Measurements from ENCODE around the gene TRAF3IP3.

DNA sequence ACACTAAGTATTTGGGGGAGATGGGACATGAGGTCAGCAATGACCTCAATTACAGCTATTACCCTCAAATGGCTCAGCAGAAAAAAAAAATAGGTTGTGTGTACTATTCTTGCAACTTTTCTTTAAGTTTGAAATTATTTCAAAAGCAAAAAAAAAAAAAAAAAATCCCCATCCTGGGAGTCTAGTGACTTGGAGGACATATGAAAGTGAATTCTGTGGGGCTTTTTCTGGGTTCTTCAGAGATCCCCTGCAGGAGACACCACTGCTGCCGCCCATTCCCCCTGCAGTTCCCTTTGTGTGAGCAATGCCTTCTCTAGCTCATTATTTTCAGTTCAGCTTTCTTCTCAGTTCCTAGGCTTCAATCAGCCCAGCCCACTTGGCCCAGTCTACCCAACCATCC is 34.5 kb upstream of the TRAF3IP3 start:
- TF ChIP-seq POLR2A (IDR thresholded peaks at IDR 0.05) (no peak), EP300 (IDR thresholded peaks at IDR 0.05) (no peak), POLR2AphosphoS5 (IDR thresholded peaks at IDR 0.05) (no peak)
- TF ChIP-seq, protein P1, sequence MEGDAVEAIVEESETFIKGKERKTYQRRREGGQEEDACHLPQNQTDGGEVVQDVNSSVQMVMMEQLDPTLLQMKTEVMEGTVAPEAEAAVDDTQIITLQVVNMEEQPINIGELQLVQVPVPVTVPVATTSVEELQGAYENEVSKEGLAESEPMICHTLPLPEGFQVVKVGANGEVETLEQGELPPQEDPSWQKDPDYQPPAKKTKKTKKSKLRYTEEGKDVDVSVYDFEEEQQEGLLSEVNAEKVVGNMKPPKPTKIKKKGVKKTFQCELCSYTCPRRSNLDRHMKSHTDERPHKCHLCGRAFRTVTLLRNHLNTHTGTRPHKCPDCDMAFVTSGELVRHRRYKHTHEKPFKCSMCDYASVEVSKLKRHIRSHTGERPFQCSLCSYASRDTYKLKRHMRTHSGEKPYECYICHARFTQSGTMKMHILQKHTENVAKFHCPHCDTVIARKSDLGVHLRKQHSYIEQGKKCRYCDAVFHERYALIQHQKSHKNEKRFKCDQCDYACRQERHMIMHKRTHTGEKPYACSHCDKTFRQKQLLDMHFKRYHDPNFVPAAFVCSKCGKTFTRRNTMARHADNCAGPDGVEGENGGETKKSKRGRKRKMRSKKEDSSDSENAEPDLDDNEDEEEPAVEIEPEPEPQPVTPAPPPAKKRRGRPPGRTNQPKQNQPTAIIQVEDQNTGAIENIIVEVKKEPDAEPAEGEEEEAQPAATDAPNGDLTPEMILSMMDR (IDR thresholded peaks at IDR 0.05): no peak
